ENCODE data around the gene ANKRD35.
"Not testable (repeated sequence)": the region's sequence is repeated elsewhere in the genome, so short reads cannot be mapped to it uniquely, and the experiment has no call there.

ANKRD35 gene, protein sequence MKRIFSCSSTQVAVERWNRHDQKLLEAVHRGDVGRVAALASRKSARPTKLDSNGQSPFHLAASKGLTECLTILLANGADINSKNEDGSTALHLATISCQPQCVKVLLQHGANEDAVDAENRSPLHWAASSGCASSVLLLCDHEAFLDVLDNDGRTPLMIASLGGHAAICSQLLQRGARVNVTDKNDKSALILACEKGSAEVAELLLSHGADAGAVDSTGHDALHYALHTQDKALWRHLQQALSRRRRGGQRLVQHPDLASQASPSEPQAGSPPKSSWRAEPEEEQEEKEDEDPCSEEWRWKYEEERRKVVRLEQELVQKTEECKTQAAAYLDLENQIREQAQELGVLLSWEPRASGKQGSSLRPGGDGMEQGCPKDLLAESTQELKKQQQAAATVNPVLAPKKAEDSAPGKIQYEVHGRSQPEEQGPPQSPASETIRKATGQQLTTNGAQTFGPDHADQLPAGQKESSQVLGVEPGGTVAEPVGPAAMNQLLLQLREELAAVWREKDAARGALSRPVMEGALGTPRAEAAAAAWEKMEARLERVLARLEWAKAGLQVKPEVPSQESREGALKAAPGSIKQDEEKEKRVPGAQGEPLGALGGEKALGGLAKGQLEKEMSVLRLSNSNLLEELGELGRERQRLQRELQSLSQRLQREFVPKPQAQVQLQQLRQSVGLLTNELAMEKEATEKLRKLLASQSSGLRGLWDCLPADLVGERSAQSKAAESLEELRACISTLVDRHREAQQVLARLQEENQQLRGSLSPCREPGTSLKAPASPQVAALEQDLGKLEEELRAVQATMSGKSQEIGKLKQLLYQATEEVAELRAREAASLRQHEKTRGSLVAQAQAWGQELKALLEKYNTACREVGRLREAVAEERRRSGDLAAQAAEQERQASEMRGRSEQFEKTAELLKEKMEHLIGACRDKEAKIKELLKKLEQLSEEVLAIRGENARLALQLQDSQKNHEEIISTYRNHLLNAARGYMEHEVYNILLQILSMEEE

DNA sequence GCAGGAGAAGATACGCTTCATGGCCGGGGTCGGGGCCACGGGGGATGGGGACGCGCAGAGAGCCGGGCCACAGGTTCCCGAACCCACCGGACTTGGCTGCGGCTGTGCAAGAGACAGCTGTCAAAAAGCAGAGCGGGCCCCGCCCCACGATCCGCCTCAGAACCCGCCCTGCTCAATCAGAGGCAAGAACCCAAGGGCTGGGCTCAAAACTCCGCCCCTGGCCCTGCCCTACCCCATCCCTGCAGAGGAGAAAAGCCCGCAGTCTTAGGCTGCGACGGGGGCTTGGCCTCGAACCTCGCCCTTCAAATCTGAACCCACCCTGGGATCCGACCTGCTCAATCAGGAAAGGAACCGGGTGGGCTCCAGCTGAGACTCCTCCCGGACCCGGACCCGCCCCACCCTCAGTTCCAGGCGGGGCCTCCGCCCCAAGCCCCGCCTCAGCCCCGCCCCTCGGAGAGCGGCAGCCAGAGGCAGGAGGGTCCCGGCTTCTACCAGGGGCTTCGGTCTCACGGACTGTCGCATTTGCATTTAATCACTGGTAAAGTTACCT lies at the start of gene ANKRD35:
Gene ANKRD35 (minus strand): TSS at position 129 of the 550 bp plus-strand sequence. CDS start 108 bp downstream, at position 21.
- peak within 1 kb of the TSS; percentile 87 for H3K4me3 Mint-ChIP-seq
- H3K27me3 Mint-ChIP-seq (ENCODE audit: low read depth): peaks cover 37% of the 10 kb centered on the region
- DNase-seq (ENCODE audit: low spot score): peak; percentile 86
- H3K27ac Mint-ChIP-seq: no peak within 1 kb of the TSS
- peaks cover 9% of the 10 kb centered on the region for H3K4me1 Mint-ChIP-seq (ENCODE audit: low read depth)
- no peaks in the 10 kb centered on the region for H3K9me3 Mint-ChIP-seq
- no peaks in the 10 kb centered on the region for H3K36me3 Mint-ChIP-seq (ENCODE audit: low read depth)

- Mint-ChIP-seq H3K4me3 (peak overlapping the region; percentile 76), H3K36me3 (ENCODE audit: low read depth) (peaks cover 28% of the 10 kb centered on the region), H3K4me1 (ENCODE audit: low read depth) (peaks cover 26% of the 10 kb centered on the region), H3K27ac (peak overlapping the region; percentile 89)
- DNase-seq (ENCODE audit: low spot score): peak; percentile 22
- H3K27me3 Mint-ChIP-seq (ENCODE audit: low read depth); H3K9me3 Mint-ChIP-seq: not testable (repeated sequence)
Measured at GRCh38 chr1:145932522-145933009, 46.9 kb upstream of the ANKRD35 start.

GRCh38 chr1:145927916-145928643 lies 42.4 kb upstream of the ANKRD35 start:
- peaks cover 10% of the 10 kb centered on the region for H3K36me3 Mint-ChIP-seq (ENCODE audit: low read depth)
- H3K9me3 Mint-ChIP-seq: no peaks in the 10 kb centered on the region
- no peaks in the 10 kb centered on the region for H3K27me3 Mint-ChIP-seq (ENCODE audit: low read depth)
- H3K4me3 Mint-ChIP-seq: no peak overlapping the region
- H3K27ac Mint-ChIP-seq: no peak overlapping the region
- H3K4me1 Mint-ChIP-seq (ENCODE audit: low read depth): peaks cover 26% of the 10 kb centered on the region
- DNase-seq (ENCODE audit: low spot score): no peak

DNA sequence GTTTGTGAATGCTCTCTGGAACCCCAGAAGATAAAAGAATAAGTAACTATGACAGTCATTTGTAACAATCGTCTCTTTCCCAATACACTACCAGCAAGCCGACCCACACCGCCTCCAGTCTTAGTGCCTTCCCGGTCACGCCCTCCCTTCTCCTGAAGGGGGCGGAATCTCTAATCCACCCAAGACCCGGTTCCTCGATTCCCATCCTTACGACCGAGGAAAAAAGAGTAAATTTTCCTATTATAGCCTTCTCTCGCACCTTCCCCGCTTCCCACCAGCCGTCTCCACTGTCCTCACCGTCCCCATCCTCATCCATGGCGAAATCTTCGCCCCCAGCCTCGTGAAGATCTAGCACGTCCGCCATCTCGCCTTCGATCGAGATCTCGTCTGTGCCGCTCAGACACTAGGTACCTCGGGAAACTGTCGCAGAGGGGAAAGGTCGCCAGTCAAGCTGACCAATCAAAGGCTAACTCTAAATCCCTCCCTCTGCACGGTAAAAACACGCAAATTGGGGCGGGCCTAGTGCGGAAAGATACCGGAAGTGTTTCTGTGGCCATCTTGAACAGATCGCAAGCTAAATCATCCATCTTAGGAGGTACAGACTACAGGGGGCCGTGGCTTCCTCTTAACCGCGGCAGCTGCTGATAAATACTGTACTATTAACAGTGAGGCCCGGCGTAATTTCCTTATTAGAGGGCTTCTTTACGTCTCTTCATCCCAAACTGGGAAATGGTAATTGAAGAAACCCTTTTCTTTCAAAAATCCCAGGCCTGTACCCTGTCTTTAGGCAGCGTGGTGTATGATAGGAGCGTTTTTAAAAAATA lies 41.6 kb upstream of the ANKRD35 start, which contains the start of gene RBM8A:
Gene RBM8A (minus strand): TSS at position 422 of the 824 bp plus-strand sequence. CDS start 58 bp downstream, at position 364.
- Mint-ChIP-seq H3K4me3 (no peak within 1 kb of the TSS), H3K27ac (no peak within 1 kb of the TSS), H3K27me3 (ENCODE audit: low read depth) (no peaks in the 10 kb centered on the region), H3K4me1 (ENCODE audit: low read depth) (peaks cover 18% of the 10 kb centered on the region), H3K9me3 (no peaks in the 10 kb centered on the region), H3K36me3 (ENCODE audit: low read depth) (peaks cover 12% of the 10 kb centered on the region)
- peak; percentile 94 for DNase-seq (ENCODE audit: low spot score)

DNA sequence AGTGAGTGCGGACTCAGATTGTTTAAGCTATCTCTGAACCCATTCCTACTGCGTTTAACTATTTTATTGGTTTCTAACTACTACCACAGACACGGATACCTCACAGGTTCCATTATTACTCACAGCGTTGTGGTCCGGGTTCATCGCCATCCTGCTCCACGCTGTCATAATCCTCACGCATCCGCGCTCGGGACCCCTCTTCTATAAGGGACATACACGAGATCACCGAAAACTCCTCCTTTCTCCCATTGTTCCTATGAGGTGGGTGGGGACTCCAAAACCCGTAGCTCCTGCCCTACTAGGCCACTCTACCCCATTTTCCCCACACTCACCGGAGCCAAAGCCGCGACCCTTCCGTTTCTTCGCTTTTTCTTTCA lies 41.0 kb upstream of the ANKRD35 start:
- no peaks in the 10 kb centered on the region for H3K27me3 Mint-ChIP-seq (ENCODE audit: low read depth)
- H3K9me3 Mint-ChIP-seq: no peaks in the 10 kb centered on the region
- peaks cover 12% of the 10 kb centered on the region for H3K36me3 Mint-ChIP-seq (ENCODE audit: low read depth)
- peaks cover 15% of the 10 kb centered on the region for H3K4me1 Mint-ChIP-seq (ENCODE audit: low read depth)
- H3K4me3 Mint-ChIP-seq: no peak overlapping the region
- peak; percentile 55 for DNase-seq (ENCODE audit: low spot score)
- H3K27ac Mint-ChIP-seq: no peak overlapping the region

- H3K4me1 Mint-ChIP-seq (ENCODE audit: low read depth): peaks cover 34% of the 10 kb centered on the region
- H3K9me3 Mint-ChIP-seq: no peaks in the 10 kb centered on the region
- H3K27me3 Mint-ChIP-seq (ENCODE audit: low read depth): no peaks in the 10 kb centered on the region
- no peak overlapping the region for H3K4me3 Mint-ChIP-seq
- H3K27ac Mint-ChIP-seq: no peak overlapping the region
- H3K36me3 Mint-ChIP-seq (ENCODE audit: low read depth): peaks cover 9% of the 10 kb centered on the region
- no peak for DNase-seq (ENCODE audit: low spot score)
Measured at GRCh38 chr1:145922266-145922665, 36.6 kb upstream of the ANKRD35 start.

DNA sequence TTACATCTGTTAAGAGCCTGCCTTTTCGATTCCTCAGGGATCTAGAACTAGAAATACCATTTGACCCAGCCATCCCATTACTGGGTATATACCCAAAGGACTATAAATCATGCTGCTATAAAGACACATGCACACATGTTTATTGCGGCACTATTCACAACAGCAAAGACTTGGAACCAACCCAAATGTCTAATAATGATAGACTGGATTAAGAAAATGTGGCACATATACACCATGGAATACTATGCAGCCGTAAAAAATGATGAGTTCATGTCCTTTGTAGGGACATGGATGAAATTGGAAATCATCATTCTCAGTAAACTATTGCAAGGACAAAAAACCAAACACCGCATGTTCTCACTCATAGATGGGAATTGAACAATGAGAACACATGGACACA lies 34.6 kb upstream of the ANKRD35 start:
- Mint-ChIP-seq H3K4me1 (ENCODE audit: low read depth) (peaks cover 31% of the 10 kb centered on the region), H3K36me3 (ENCODE audit: low read depth) (peaks cover 18% of the 10 kb centered on the region), H3K27ac (peak overlapping the region; percentile 71), H3K4me3 (peak overlapping the region; percentile 93)
- not testable (repeated sequence) for H3K27me3 Mint-ChIP-seq (ENCODE audit: low read depth); DNase-seq (ENCODE audit: low spot score); H3K9me3 Mint-ChIP-seq

- Mint-ChIP-seq H3K27ac (peak overlapping the region; percentile 97), H3K4me3 (peak overlapping the region; percentile 93), H3K4me1 (ENCODE audit: low read depth) (peaks cover 32% of the 10 kb centered on the region), H3K27me3 (ENCODE audit: low read depth) (no peaks in the 10 kb centered on the region), H3K9me3 (no peaks in the 10 kb centered on the region), H3K36me3 (ENCODE audit: low read depth) (peaks cover 24% of the 10 kb centered on the region)
- no peak for DNase-seq (ENCODE audit: low spot score)
Measured at GRCh38 chr1:145918992-145919939, 33.6 kb upstream of the ANKRD35 start.

GRCh38 chr1:145918144-145918991 lies 32.7 kb upstream of the ANKRD35 start, which contains the start of gene PEX11B:
PEX11B (minus strand) TSS chr1:145918717; CDS start chr1:145918688, 29 bp downstream.
- peak; percentile 86 for DNase-seq (ENCODE audit: low spot score)
- peaks cover 23% of the 10 kb centered on the region for H3K36me3 Mint-ChIP-seq (ENCODE audit: low read depth)
- H3K4me3 Mint-ChIP-seq: peak within 1 kb of the TSS; percentile 93
- peaks cover 34% of the 10 kb centered on the region for H3K4me1 Mint-ChIP-seq (ENCODE audit: low read depth)
- H3K27ac Mint-ChIP-seq: peak within 1 kb of the TSS; percentile 97
- H3K27me3 Mint-ChIP-seq (ENCODE audit: low read depth): no peaks in the 10 kb centered on the region
- no peaks in the 10 kb centered on the region for H3K9me3 Mint-ChIP-seq

DNA sequence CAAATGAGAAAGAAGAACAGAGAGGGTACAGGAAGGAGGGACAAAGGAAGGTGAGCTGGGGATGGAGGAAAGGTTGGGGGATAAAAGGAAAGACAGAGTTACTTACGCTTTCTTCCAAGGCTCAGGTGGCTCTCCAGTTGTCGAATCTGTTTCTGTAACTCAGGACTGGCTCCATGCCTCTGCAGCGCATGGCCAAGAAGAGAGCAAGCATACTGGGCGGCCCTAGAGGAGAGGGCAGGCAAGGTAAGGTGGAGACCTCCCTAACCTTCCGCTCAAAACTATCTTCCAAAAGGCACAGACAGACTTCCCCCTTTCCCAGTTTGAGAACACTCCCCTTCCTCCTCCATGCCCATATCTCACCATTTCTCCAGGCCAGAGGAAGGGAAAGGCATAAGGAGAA lies 31.9 kb upstream of the ANKRD35 start:
- DNase-seq (ENCODE audit: low spot score): no peak
- no peaks in the 10 kb centered on the region for H3K27me3 Mint-ChIP-seq (ENCODE audit: low read depth)
- peak overlapping the region; percentile 93 for H3K4me3 Mint-ChIP-seq
- no peaks in the 10 kb centered on the region for H3K9me3 Mint-ChIP-seq
- H3K27ac Mint-ChIP-seq: peak overlapping the region; percentile 97
- H3K36me3 Mint-ChIP-seq (ENCODE audit: low read depth): peaks cover 19% of the 10 kb centered on the region
- peaks cover 34% of the 10 kb centered on the region for H3K4me1 Mint-ChIP-seq (ENCODE audit: low read depth)

GRCh38 chr1:145916745-145917144 lies 31.1 kb upstream of the ANKRD35 start:
- Mint-ChIP-seq H3K27ac (peak overlapping the region; percentile 58), H3K4me3 (peak overlapping the region; percentile 79), H3K4me1 (ENCODE audit: low read depth) (peaks cover 34% of the 10 kb centered on the region), H3K36me3 (ENCODE audit: low read depth) (peaks cover 21% of the 10 kb centered on the region), H3K9me3 (no peaks in the 10 kb centered on the region), H3K27me3 (ENCODE audit: low read depth) (no peaks in the 10 kb centered on the region)
- no peak for DNase-seq (ENCODE audit: low spot score)

All from T-helper 2 cell treated with Interferon-gamma antibody and Interleukin-4, amounts not matched to agents 5 μg/mL and 100 μg/mL, for 36 hours (primary cell).